A549 (cell line): ENCODE measurements around the gene NHSL2. TPM values are rescaled to one million over a fixed set of nuclear protein-coding genes. Genes with fewer than 3 reads are reported as not detected.
A peak's percentile ranks its signal among the peaks of the same experiment; 100 is the strongest.

ENCODE experiments used
- ATAC-seq, 2 experiments: fragments of 200-7000 bp in 1 of 2; fragments of >200 bp in 1 of 2; cut with Nextera tagmentation in 1 of 2; cut with Tn5 transposase in 1 of 2; 3 replicates each; pipeline versions ENCODE4 v1.8.0 to v1.9.1; 2018 to 2020; ENCODE audit warnings: mild to moderate bottlenecking in 1 of 2, moderate library complexity in 1 of 2
- CTCF ChIA-PET: fragments of 300-600 bp; sonication (Branson Sonifier 250); formaldehyde crosslinking; extraction: SDS; loops from one replicate; lab custom pipeline; 2021; ENCODE audit warnings: antibody characterized with exemption, inconsistent platforms; lab: Yijun Ruan, JAX
- POLR2A ChIA-PET: fragments of 350-600 bp; formaldehyde crosslinking; extraction: SDS; loops from one replicate; lab custom pipeline; 2021; ENCODE audit warnings: antibody characterized with exemption, inconsistent platforms; lab: Yijun Ruan, JAX
- DNase-seq, 2 experiments: peaks; one replicate each; pipeline versions ENCODE4 v3.0.0 to v3.0.0-alpha.2; 2011 to 2016; ENCODE audit warnings: low read depth in 1 of 2, low spot score in 1 of 2
- FAIRE-seq: peaks from 2 replicates; lab custom pipeline; 2011; peaks lifted over from hg19 to GRCh38; lab: Jason Lieb, UNC
- H3K27ac ChIP-seq, 2 experiments: fragments of >200 bp; sonication (Bioruptor Twin); formaldehyde crosslinking; 3 replicates each; pipeline ENCODE4 v1.5.1; 2016 to 2017
- H3K4me1 ChIP-seq: fragments of >200 bp; sonication (Bioruptor Twin); formaldehyde crosslinking; 3 replicates; pipeline ENCODE4 v1.6.1; 2016
- H3K4me2 ChIP-seq: fragments of >200 bp; sonication (Bioruptor Twin); formaldehyde crosslinking; 3 replicates; pipeline ENCODE4 v1.6.1; 2016
- H3K4me3 ChIP-seq: fragments of >200 bp; sonication (Bioruptor Twin); formaldehyde crosslinking; 3 replicates; pipeline ENCODE4 v1.5.1; 2016
- H3K9me3 ChIP-seq: fragments of >200 bp; sonication (Bioruptor Twin); formaldehyde crosslinking; 3 replicates; pipeline ENCODE4 v1.6.1; 2016
- CEBPB ChIP-seq, 2 experiments: fragments of >200 bp in 1 of 2; sonication (Bioruptor Twin) in 1 of 2; formaldehyde crosslinking in 1 of 2; IDR thresholded peaks; 2 replicates each; pipeline ENCODE4 v1.6.1; 2012 to 2016
- CTCF ChIP-seq: fragments of >200 bp; sonication (Bioruptor Twin); formaldehyde crosslinking; IDR thresholded peaks from 3 replicates; pipeline ENCODE4 v1.5.1; 2016
- E2F6 ChIP-seq: IDR thresholded peaks from 2 replicates; pipeline ENCODE4 v1.6.1; 2012; ENCODE audit warnings: low read depth, borderline replicate concordance
- EHMT2 ChIP-seq: fragments of 200-600 bp; sonication (generic); IDR thresholded peaks from 2 replicates; pipeline ENCODE4 v1.6.1; 2016; ENCODE audit warnings: antibody characterized with exemption, low read depth, mild to moderate bottlenecking, moderate library complexity
- ESRRA ChIP-seq: fragments of 150-350 bp; IDR thresholded peaks from 2 replicates; pipeline ENCODE4 v1.6.1; 2014; ENCODE audit warnings: mild to moderate bottlenecking, low read length, borderline replicate concordance
- FOSB ChIP-seq: fragments of 250-450 bp; sonication (Bioruptor Pico); IDR thresholded peaks from 2 replicates; pipeline ENCODE4 v1.5.0; 2020; ENCODE audit warnings: mild to moderate bottlenecking, moderate library complexity
- FOXS1 ChIP-seq: fragments of 250-450 bp; sonication (Bioruptor Pico); IDR thresholded peaks from 2 replicates; pipeline ENCODE4 v1.5.0; 2020; ENCODE audit warnings: mild to moderate bottlenecking, moderate library complexity
- HES2 ChIP-seq: fragments of >200 bp; sonication (Bioruptor Twin); formaldehyde crosslinking; IDR thresholded peaks from 2 replicates; pipeline ENCODE4 v1.6.1; 2016
- HEYL ChIP-seq: fragments of 250-450 bp; sonication (Bioruptor Pico); IDR thresholded peaks from 2 replicates; pipeline ENCODE4 v1.8.0; 2021; ENCODE audit warnings: mild to moderate bottlenecking, moderate library complexity
- HOXA7 ChIP-seq: fragments of 250-450 bp; sonication (Bioruptor Pico); IDR thresholded peaks from 2 replicates; pipeline ENCODE4 v1.5.0; 2020; ENCODE audit warnings: mild to moderate bottlenecking, moderate library complexity
- MAFK ChIP-seq: fragments of 450-650 bp; IDR thresholded peaks from 2 replicates; pipeline ENCODE4 v1.6.1; 2014; ENCODE audit not compliant: partially characterized antibody
- MYC ChIP-seq: IDR thresholded peaks from 2 replicates; pipeline ENCODE4 v1.6.1; 2012; ENCODE audit warnings: mild to moderate bottlenecking, inconsistent platforms, low read length, improper control_type of control experiment, borderline replicate concordance
- NFE2L2 ChIP-seq: fragments of 150-350 bp; conservative IDR thresholded peaks from 2 replicates; pipeline ENCODE4 v1.6.1; 2014; ENCODE audit warnings: low read length
- PHF8 ChIP-seq: fragments of 200-600 bp; sonication (generic); IDR thresholded peaks from 2 replicates; pipeline ENCODE4 v1.6.1; 2016; ENCODE audit warnings: low read depth, mild to moderate bottlenecking, antibody characterized with exemption, moderate library complexity, borderline replicate concordance
- SREBF2 ChIP-seq: fragments of 450-650 bp; IDR thresholded peaks from 2 replicates; pipeline ENCODE4 v1.6.1; 2014; ENCODE audit warnings: mild to moderate bottlenecking, moderate library complexity
- TFCP2L1 ChIP-seq: fragments of 250-450 bp; sonication (Bioruptor Pico); IDR thresholded peaks from 2 replicates; pipeline ENCODE4 v1.5.0; 2021; ENCODE audit warnings: mild to moderate bottlenecking
- ZC3H11A ChIP-seq: fragments of 450-650 bp; IDR thresholded peaks from 2 replicates; pipeline ENCODE4 v1.6.1; 2014; ENCODE audit warnings: antibody characterized with exemption, mild to moderate bottlenecking
- ZFP36 ChIP-seq: fragments of 450-650 bp; IDR thresholded peaks from 2 replicates; pipeline ENCODE4 v1.6.1; 2014; ENCODE audit warnings: borderline replicate concordance; ENCODE audit not compliant: partially characterized antibody
- WGBS: methylation state at CpG from one replicate; pipeline ENCODE4 v1.1.6; 2017; ENCODE audit errors: missing lambda C conversion rate; 5-methylcytosine and 5-hydroxymethylcytosine counted together
- polyA plus RNA-seq, 4 experiments: library from polyadenylated mRNA; depleted of rRNA in 3 of 4; stranded (reverse); fragments of >200 nt; fragmentation: RNase III in 1 of 4; extraction: RNeasy Plus Mini Kit Qiagen cat#74134 plus additional on column Dnase treatment in 1 of 4; gene quantifications; 2 replicates in 3 of 4; 3 replicates in 1 of 4; pipeline ENCODE4 v1.2.3, GENCODE V29; 2011 to 2017
- TF ChIP-seq, protein P1 (sequence below): fragments of 200-600 bp; sonication (generic); IDR thresholded peaks from 2 replicates; pipeline ENCODE4 v1.6.1; 2016; ENCODE audit warnings: antibody characterized with exemption, mild to moderate bottlenecking, moderate library complexity
- TF ChIP-seq, protein P2 (sequence below): fragments of >200 bp; sonication (Bioruptor Twin); formaldehyde crosslinking; IDR thresholded peaks from 3 replicates; pipeline ENCODE4 v1.6.1; 2016

The NHSL2 gene
- polyA plus RNA-seq, 2 of the 4 experiments (the other 2 are of a cell fraction): 0.26 to 0.48 TPM

DNA sequence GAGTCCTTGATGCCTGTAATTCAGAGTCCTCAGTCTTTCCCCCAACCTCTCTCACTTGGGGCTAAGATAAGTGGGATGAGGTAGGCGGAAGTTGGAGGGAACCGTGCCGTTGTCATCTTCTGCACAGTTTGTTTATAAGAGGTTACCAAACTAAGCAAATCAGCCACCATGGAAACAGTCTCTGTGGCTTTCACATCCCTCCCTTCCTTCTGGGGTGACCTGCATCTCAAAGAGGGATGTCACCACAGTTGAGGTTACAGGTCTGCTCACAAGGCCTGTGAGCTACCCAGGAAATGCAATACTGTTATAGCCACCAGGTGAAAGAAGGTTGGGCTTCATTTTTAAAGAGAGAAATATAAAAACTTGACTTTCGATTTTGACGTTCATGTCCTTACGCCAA lies 194.8 kb downstream of the NHSL2 start:
- Histone ChIP-seq H3K27ac (no peak overlapping the region), H3K9me3 (no peaks in the 10 kb centered on the region), H3K4me2 (no peak overlapping the region), H3K4me3 (no peak overlapping the region), H3K4me1 (peaks cover 26% of the 10 kb centered on the region; the same call in 2 of the 3 replicates)
- ATAC-seq (no peak), DNase-seq (no peak), FAIRE-seq (no peak)
- ChIA-PET CTCF (interaction anchor here (0.8 kb wide), 1 partner anchor 16 kb away, joined by 3 read pairs; no protein-coding TSS in a partner anchor), POLR2A (interaction anchor here (0.7 kb wide), 1 partner anchor 77 kb away, joined by 4 read pairs; no protein-coding TSS in a partner anchor)
- no peak for TF ChIP-seq TFCP2L1
- no peak for TF ChIP-seq ESRRA
- no peak for TF ChIP-seq PHF8
- TF ChIP-seq CTCF: no peak
- TF ChIP-seq, protein P1, sequence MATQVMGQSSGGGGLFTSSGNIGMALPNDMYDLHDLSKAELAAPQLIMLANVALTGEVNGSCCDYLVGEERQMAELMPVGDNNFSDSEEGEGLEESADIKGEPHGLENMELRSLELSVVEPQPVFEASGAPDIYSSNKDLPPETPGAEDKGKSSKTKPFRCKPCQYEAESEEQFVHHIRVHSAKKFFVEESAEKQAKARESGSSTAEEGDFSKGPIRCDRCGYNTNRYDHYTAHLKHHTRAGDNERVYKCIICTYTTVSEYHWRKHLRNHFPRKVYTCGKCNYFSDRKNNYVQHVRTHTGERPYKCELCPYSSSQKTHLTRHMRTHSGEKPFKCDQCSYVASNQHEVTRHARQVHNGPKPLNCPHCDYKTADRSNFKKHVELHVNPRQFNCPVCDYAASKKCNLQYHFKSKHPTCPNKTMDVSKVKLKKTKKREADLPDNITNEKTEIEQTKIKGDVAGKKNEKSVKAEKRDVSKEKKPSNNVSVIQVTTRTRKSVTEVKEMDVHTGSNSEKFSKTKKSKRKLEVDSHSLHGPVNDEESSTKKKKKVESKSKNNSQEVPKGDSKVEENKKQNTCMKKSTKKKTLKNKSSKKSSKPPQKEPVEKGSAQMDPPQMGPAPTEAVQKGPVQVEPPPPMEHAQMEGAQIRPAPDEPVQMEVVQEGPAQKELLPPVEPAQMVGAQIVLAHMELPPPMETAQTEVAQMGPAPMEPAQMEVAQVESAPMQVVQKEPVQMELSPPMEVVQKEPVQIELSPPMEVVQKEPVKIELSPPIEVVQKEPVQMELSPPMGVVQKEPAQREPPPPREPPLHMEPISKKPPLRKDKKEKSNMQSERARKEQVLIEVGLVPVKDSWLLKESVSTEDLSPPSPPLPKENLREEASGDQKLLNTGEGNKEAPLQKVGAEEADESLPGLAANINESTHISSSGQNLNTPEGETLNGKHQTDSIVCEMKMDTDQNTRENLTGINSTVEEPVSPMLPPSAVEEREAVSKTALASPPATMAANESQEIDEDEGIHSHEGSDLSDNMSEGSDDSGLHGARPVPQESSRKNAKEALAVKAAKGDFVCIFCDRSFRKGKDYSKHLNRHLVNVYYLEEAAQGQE: no peak
- 76% methylated on average over 6 of the region's 6 CpGs for WGBS

GRCh38 chrX:72107320-72107719 lies 196.7 kb downstream of the NHSL2 start:
- Histone ChIP-seq H3K4me3 (no peak overlapping the region), H3K4me1 (peaks cover 43% of the 10 kb centered on the region), H3K4me2 (peak overlapping the region; percentile 22), H3K9me3 (no peaks in the 10 kb centered on the region), H3K27ac (peak overlapping the region in 1 of 2 experiments; percentile 47; a peak in 2 of 6 replicates)
- ATAC-seq (peak; percentile 64 to 83), FAIRE-seq (peak; percentile 7), DNase-seq (peak in 1 of 2 experiments; percentile 51)
- ChIA-PET CTCF (interaction anchor here (0.7 to 0.8 kb wide), 2 partner anchors 9 to 20 kb away, joined by 3 to 4 read pairs; no protein-coding TSS in a partner anchor), POLR2A (no interaction called here)
- TF ChIP-seq ZFP36 (no peak), CEBPB (IDR thresholded peaks at IDR 0.05) (peak in 1 of 2 experiments; percentile 41; a peak in 2 of 4 replicates)
- WGBS: 34% methylated on average over 6 of the region's 6 CpGs

- H3K4me3 ChIP-seq: no peak overlapping the region
- CTCF ChIA-PET: no interaction called here
- no peaks in the 10 kb centered on the region for H3K9me3 ChIP-seq
- peaks cover 38% of the 10 kb centered on the region for H3K4me1 ChIP-seq
- no peak for FAIRE-seq
- DNase-seq: no peak
- ATAC-seq: no peak
- POLR2A ChIA-PET: no interaction called here
- peak overlapping the region in 1 of 2 experiments; percentile 47; a peak in 2 of 6 replicates for H3K27ac ChIP-seq
- TF ChIP-seq FOSB: no peak
- no peak for TF ChIP-seq NFE2L2
- TF ChIP-seq ZC3H11A: no peak
- TF ChIP-seq HES2: no peak
- no peak for TF ChIP-seq EHMT2
- TF ChIP-seq ZFP36: no peak
- TF ChIP-seq HEYL (CRISPR knock-in tag): no peak
- TF ChIP-seq MAFK: no peak
- TF ChIP-seq FOXS1 (CRISPR knock-in tag): no peak
- no peak for TF ChIP-seq SREBF2
- TF ChIP-seq MYC: no peak
- TF ChIP-seq, protein P2, sequence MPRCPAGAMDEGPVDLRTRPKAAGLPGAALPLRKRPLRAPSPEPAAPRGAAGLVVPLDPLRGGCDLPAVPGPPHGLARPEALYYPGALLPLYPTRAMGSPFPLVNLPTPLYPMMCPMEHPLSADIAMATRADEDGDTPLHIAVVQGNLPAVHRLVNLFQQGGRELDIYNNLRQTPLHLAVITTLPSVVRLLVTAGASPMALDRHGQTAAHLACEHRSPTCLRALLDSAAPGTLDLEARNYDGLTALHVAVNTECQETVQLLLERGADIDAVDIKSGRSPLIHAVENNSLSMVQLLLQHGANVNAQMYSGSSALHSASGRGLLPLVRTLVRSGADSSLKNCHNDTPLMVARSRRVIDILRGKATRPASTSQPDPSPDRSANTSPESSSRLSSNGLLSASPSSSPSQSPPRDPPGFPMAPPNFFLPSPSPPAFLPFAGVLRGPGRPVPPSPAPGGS: no peak
- TF ChIP-seq HOXA7: no peak
- no peak for TF ChIP-seq E2F6
- 87% methylated on average over 12 of the region's 12 CpGs for WGBS
- H3K4me2 ChIP-seq: peak overlapping the region; percentile 22; the same call in 2 of the 3 replicates
These were observed 197.4 kb downstream of the NHSL2 start for GRCh38 chrX:72107841-72108595.
